AG10803 (cell line): Measurements from ENCODE around the gene IQSEC2.

Experiments
- DNase-seq: peaks from one replicate; pipeline ENCODE4 v3.0.0; 2010; ENCODE audit warnings: low read depth
- H3K4me3 ChIP-seq: 2 replicates; pipeline ENCODE4 v1.5.1; 2011; ENCODE audit warnings: mild to moderate bottlenecking, low read length, control low read depth
- CTCF ChIP-seq: conservative IDR thresholded peaks from 2 replicates; pipeline ENCODE4 v1.5.1; 2011; ENCODE audit warnings: mild to moderate bottlenecking, low read length, control low read depth, inconsistent platforms

IQSEC2 gene

DNA sequence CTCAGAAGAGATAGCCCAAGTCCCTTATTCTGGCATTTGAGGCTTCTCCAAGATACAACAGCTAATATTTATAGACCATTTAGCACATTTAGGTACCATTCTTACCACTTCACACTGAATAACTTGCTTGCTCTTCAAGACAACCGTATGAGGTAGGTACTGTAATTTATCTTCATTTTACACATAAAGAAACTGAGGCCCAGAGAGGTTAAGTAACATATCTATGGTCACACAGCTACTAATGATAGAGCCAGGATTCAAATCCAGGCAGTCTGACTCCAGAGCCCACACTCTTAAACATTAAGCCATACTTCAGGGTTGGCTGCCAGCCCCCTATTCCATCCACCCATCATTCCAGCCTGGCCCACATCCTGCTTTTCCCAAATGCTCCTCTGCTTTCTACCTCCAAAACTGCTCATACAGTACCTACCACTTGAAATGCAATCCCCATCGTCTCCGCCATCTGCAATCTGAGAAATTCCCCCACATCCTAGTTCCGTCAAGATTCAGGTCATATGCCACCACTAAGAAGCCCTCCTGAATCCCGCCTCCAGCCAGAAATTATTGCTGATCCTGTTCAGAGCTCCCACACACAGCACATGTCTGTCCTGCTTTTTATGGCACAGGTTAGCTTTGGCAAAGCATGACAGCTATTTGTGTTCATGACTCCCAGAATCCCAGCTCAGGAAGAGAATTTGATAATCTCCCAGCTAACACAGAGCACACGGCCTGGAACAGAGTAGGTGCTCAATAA lies 23.5 kb downstream of the IQSEC2 start:
- TF ChIP-seq CTCF: no peak
- no peak for DNase-seq
- H3K4me3 ChIP-seq: no peak overlapping the region

- DNase-seq: no peak
- TF ChIP-seq CTCF: no peak
- H3K4me3 ChIP-seq: no peak overlapping the region
Observed at GRCh38 chrX:53257166-53257565, 24.2 kb downstream of the IQSEC2 start.

DNA sequence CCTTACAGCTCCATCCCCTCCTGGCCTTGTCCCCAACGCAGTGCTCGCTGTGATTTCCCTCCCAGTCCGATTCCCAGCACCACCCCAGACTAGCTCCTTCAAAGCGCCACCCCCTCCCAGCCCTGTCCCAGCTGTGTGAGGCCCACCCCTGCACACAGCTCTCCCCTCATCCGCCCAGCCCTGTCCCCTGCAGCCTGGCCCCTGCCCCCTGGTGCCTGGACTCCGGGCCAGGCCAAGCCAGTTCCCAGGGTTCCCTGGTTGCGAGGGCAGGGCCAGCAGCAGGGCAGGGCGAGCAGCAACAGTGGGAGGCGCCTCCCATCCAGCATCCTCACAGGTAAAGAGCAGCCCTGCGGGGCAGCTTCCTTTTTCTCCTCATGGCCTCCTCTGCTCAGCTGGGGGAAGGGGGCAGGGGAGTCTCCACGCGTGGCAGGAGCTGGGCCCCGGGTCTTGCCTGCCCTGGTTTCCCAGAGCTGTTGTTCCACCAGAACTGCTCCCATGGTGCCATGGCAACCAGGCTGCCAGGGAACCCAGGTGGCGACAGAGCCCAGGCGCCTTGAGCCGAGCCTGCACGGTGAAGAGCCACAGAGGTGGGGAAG lies 24.8 kb downstream of the IQSEC2 start:
- no peak for TF ChIP-seq CTCF
- no peak for DNase-seq

GRCh38 chrX:53255738-53256191 lies 25.6 kb downstream of the IQSEC2 start:
- no peak for DNase-seq
- H3K4me3 ChIP-seq: no peak overlapping the region
- TF ChIP-seq CTCF: no peak

More for the DNA sequence above, 24.8 kb downstream of the IQSEC2 start:
- no peak overlapping the region for H3K4me3 ChIP-seq

- no peak for DNase-seq
- TF ChIP-seq CTCF: no peak
- H3K4me3 ChIP-seq: no peak overlapping the region
Observed at GRCh38 chrX:53254570-53255461, 26.6 kb downstream of the IQSEC2 start.

DNA sequence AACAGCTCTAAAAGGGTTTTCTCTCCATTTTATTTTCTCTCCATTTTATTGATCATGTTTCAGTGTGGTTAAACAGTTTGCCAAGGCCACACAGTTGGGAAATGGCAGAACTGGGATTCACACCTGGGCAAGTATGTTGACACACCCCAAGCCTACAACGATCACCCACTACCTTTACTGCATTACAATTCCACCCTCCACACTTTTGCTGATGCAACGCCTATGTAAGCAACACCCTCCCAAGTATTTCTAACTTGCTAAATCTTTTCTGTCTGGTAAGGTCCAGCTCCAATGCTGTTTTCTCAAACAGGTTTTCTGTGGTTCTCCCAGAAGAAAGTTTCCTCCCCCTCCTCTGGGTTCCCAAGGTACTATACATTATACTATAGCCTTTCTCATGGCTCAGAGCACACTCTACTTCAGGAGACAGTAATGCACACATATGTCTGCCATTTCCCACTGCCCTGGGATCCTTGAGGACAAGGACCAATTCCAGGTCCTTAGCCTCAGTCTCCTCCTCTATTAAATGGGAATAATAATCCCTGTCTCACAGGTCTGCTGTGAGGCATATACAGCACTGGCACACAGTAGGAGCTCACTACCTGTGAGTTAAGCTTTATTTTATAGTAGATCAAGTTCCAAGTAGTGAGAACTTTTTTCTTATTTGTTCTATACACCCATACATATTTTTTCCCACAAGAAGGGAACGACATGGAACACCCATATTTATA lies 27.9 kb downstream of the IQSEC2 start:
- no peak for TF ChIP-seq CTCF
- DNase-seq: no peak
- no peak overlapping the region for H3K4me3 ChIP-seq
